Hepatocyte (in vitro differentiated cells): ENCODE data around the gene AOC1. TPM values are rescaled to one million over a fixed set of nuclear protein-coding genes. Genes with fewer than 3 reads are reported as not detected.
"Not testable (repeated sequence)": the region's sequence is repeated elsewhere in the genome, so short reads cannot be mapped to it uniquely, and the experiment has no call there.

Experiments
- DNase-seq: peaks from one replicate; pipeline ENCODE4 v3.0.0-alpha.2; 2016; ENCODE audit warnings: low spot score
- H2AFZ ChIP-seq: fragments of 200-600 bp; sonication (generic); 2 replicates; pipeline ENCODE4 v1.6.0; 2016; ENCODE audit warnings: antibody characterized with exemption, mild to moderate bottlenecking
- H3K27ac ChIP-seq: fragments of 200-600 bp; sonication (generic); 2 replicates; pipeline ENCODE4 v1.5.1; 2016; ENCODE audit warnings: mild to moderate bottlenecking
- H3K27me3 ChIP-seq: fragments of 200-600 bp; sonication (generic); 2 replicates; pipeline ENCODE4 v1.6.1; 2016
- H3K36me3 ChIP-seq: fragments of 200-600 bp; sonication (generic); replicated peaks from 2 replicates; pipeline ENCODE4 v1.5.1; 2016; ENCODE audit warnings: low read depth; ENCODE audit not compliant: insufficient read depth
- H3K4me1 ChIP-seq: fragments of 200-600 bp; sonication (generic); 2 replicates; pipeline ENCODE4 v1.5.1; 2016; ENCODE audit warnings: mild to moderate bottlenecking, moderate library complexity; ENCODE audit not compliant: insufficient read depth
- H3K4me2 ChIP-seq: fragments of 200-600 bp; sonication (generic); 2 replicates; pipeline ENCODE4 v1.6.0; 2016
- H3K4me3 ChIP-seq: fragments of 200-600 bp; sonication (generic); 2 replicates; pipeline ENCODE4 v1.5.1; 2016; ENCODE audit warnings: mild to moderate bottlenecking
- H3K79me2 ChIP-seq: fragments of 200-600 bp; sonication (generic); 2 replicates; pipeline ENCODE4 v1.6.0; 2017; ENCODE audit warnings: mild to moderate bottlenecking
- H3K9me2 ChIP-seq: fragments of 200-600 bp; sonication (generic); replicated peaks from 2 replicates; pipeline ENCODE4 v1.6.0; 2017; ENCODE audit warnings: mild to moderate bottlenecking; ENCODE audit not compliant: insufficient read depth
- H3K9me3 ChIP-seq: fragments of 200-600 bp; sonication (generic); 2 replicates; pipeline ENCODE4 v1.5.1; 2016; ENCODE audit warnings: low read depth, mild to moderate bottlenecking
- H4K20me1 ChIP-seq: fragments of 200-600 bp; sonication (generic); 2 replicates; pipeline ENCODE4 v1.6.0; 2016; ENCODE audit warnings: mild to moderate bottlenecking; ENCODE audit not compliant: insufficient read depth, poor library complexity, severe bottlenecking
- CTCF ChIP-seq: fragments of 200-600 bp; sonication (generic); IDR thresholded peaks from 2 replicates; pipeline ENCODE4 v1.5.1; 2016; ENCODE audit warnings: antibody characterized with exemption, mild to moderate bottlenecking; ENCODE audit not compliant: poor library complexity
- EZH2 ChIP-seq: fragments of 200-600 bp; sonication (generic); IDR thresholded peaks from 2 replicates; pipeline ENCODE4 v1.6.1; 2016; ENCODE audit warnings: antibody characterized with exemption, mild to moderate bottlenecking, borderline replicate concordance
- EZH2phosphoT487 ChIP-seq: fragments of 200-600 bp; sonication (generic); IDR thresholded peaks from one replicate; pipeline ENCODE4 v1.6.1; 2018; ENCODE audit warnings: antibody characterized with exemption, mild to moderate bottlenecking, low read depth, moderate library complexity; ENCODE audit not compliant: unreplicated experiment, severe bottlenecking
- WGBS: methylation state at CpG from one replicate; pipeline ENCODE4 v1.1.6; 2016; ENCODE audit warnings: low lambda C conversion rate; ENCODE audit errors: missing lambda C conversion rate; 5-methylcytosine and 5-hydroxymethylcytosine counted together
- polyA plus RNA-seq: library from polyadenylated mRNA; unstranded; fragments of >200 nt; fragmentation: Nextera tagmentation; extraction: Ambion mirVana; gene quantifications from 2 replicates; pipeline ENCODE4 v1.2.1, GENCODE V29; 2016
- total RNA-seq: library from RNA; depleted of rRNA; stranded (reverse); fragments of >200 nt; gene quantifications from 2 replicates; pipeline ENCODE4 v1.2.3, GENCODE V29; 2014

Gene AOC1
- total and polyA plus RNA-seq, 2 experiments from 2014 or later: 5.9 to 9.1 TPM

GRCh38 chr7:150908173-150908572 lies 55.9 kb downstream of the AOC1 start:
- TF ChIP-seq CTCF: no peak
- no peak for TF ChIP-seq EZH2phosphoT487
- TF ChIP-seq EZH2: no peak
- no peaks in the 10 kb centered on the region for H3K79me2 ChIP-seq
- H3K4me3 ChIP-seq: no peak overlapping the region
- no peaks in the 10 kb centered on the region for H4K20me1 ChIP-seq
- no peaks in the 10 kb centered on the region for H3K4me1 ChIP-seq
- H3K4me2 ChIP-seq: no peak overlapping the region
- 72% methylated on average over 2 of the region's 2 CpGs for WGBS
- no peaks in the 10 kb centered on the region for H3K36me3 ChIP-seq
- H3K9me2 ChIP-seq: no peaks in the 10 kb centered on the region
- H3K27me3 ChIP-seq: peaks cover 18% of the 10 kb centered on the region
- no peak overlapping the region for H3K27ac ChIP-seq
- H2AFZ ChIP-seq: no peak overlapping the region
- DNase-seq: no peak
- H3K9me3 ChIP-seq: no peaks in the 10 kb centered on the region

- WGBS: 79% methylated on average over 6 of the region's 8 CpGs
- DNase-seq: no peak
These were observed 57.1 kb downstream of the AOC1 start for GRCh38 chr7:150909200-150909995.

GRCh38 chr7:150910305-150910995 lies 58.1 kb downstream of the AOC1 start:
- not testable (repeated sequence) for H3K4me2 ChIP-seq, H3K27ac ChIP-seq, H3K4me1 ChIP-seq, H3K4me3 ChIP-seq, H4K20me1 ChIP-seq, H3K9me2 ChIP-seq, H3K36me3 ChIP-seq, DNase-seq, H3K79me2 ChIP-seq, H2AFZ ChIP-seq, H3K9me3 ChIP-seq
- peaks cover 18% of the 10 kb centered on the region for H3K27me3 ChIP-seq
- WGBS: 82% methylated on average over 7 of the region's 8 CpGs

More at GRCh38 chr7:150909200-150909995, 57.1 kb downstream of the AOC1 start:
- Histone ChIP-seq H3K4me1 (no peaks in the 10 kb centered on the region), H3K9me2 (no peaks in the 10 kb centered on the region), H2AFZ (no peak overlapping the region), H4K20me1 (no peaks in the 10 kb centered on the region), H3K27ac (no peak overlapping the region), H3K36me3 (no peaks in the 10 kb centered on the region), H3K4me2 (no peak overlapping the region), H3K27me3 (peaks cover 18% of the 10 kb centered on the region), H3K9me3 (no peaks in the 10 kb centered on the region), H3K4me3 (no peak overlapping the region), H3K79me2 (no peaks in the 10 kb centered on the region)
- TF ChIP-seq CTCF (no peak), EZH2phosphoT487 (no peak), EZH2 (no peak)

GRCh38 chr7:150910996-150911422 lies 58.7 kb downstream of the AOC1 start:
- H3K36me3 ChIP-seq: no peaks in the 10 kb centered on the region
- no peaks in the 10 kb centered on the region for H3K9me2 ChIP-seq
- peaks cover 18% of the 10 kb centered on the region for H3K27me3 ChIP-seq
- WGBS: 77% methylated on average over 12 of the region's 12 CpGs
- H3K79me2 ChIP-seq: no peaks in the 10 kb centered on the region
- no peak overlapping the region for H2AFZ ChIP-seq
- H3K27ac ChIP-seq: no peak overlapping the region
- no peaks in the 10 kb centered on the region for H3K4me1 ChIP-seq
- H3K9me3 ChIP-seq: no peaks in the 10 kb centered on the region
- H3K4me3 ChIP-seq: no peak overlapping the region
- DNase-seq: no peak
- H4K20me1 ChIP-seq: no peaks in the 10 kb centered on the region
- H3K4me2 ChIP-seq: no peak overlapping the region
- TF ChIP-seq EZH2phosphoT487: no peak
- TF ChIP-seq CTCF: no peak
- TF ChIP-seq EZH2: no peak
